Measurements from ENCODE around the gene LRRC14B. TPM values are rescaled to one million over a fixed set of nuclear protein-coding genes. Genes with fewer than 3 reads are reported as not detected.

Gene LRRC14B
- total RNA-seq, 4 donors from 2014 or later = not detected

DNA sequence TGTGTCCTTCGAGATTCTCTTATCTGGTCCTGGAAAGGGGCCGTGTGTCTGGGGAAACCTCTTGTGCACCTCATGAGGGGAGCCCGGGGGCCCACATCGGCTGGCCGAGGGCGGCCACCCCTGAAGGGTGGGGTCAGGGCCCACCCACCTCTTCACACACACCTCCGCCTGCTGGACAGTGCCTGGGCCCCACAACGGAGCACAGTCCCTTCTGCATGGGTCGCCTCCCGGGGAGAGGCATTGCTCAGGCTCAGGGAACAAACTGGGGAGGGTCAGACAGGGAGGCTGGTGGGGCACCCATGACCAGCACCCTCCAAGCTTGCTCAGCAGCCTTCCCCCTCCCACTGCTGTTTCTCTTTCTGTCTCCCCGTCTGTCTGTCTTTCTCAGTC, 1.3 kb upstream of the LRRC14B start:
- TF ChIP-seq, protein P1, sequence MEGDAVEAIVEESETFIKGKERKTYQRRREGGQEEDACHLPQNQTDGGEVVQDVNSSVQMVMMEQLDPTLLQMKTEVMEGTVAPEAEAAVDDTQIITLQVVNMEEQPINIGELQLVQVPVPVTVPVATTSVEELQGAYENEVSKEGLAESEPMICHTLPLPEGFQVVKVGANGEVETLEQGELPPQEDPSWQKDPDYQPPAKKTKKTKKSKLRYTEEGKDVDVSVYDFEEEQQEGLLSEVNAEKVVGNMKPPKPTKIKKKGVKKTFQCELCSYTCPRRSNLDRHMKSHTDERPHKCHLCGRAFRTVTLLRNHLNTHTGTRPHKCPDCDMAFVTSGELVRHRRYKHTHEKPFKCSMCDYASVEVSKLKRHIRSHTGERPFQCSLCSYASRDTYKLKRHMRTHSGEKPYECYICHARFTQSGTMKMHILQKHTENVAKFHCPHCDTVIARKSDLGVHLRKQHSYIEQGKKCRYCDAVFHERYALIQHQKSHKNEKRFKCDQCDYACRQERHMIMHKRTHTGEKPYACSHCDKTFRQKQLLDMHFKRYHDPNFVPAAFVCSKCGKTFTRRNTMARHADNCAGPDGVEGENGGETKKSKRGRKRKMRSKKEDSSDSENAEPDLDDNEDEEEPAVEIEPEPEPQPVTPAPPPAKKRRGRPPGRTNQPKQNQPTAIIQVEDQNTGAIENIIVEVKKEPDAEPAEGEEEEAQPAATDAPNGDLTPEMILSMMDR (IDR thresholded peaks at IDR 0.05) = no peak
- no peak for TF ChIP-seq POLR2A (IDR thresholded peaks at IDR 0.05)
- Histone ChIP-seq H3K36me3 (no peaks in the 10 kb centered on the region), H3K4me3 (replicated peaks in 1 of 3) (no peak overlapping the region), H3K27me3 (no peaks in the 10 kb centered on the region), H3K4me1 (peaks cover 14 to 25% of the 10 kb centered on the region in 2 donors), H3K9me3 (no peaks in the 10 kb centered on the region), H3K27ac (no peak overlapping the region)
- no peak for DNase-seq
- intact Hi-C loops (cut with DNase I) = no loop called here
- 63 to 74% methylated on average over 9 to 10 of the region's 11 CpGs for WGBS, 2 donors

DNA sequence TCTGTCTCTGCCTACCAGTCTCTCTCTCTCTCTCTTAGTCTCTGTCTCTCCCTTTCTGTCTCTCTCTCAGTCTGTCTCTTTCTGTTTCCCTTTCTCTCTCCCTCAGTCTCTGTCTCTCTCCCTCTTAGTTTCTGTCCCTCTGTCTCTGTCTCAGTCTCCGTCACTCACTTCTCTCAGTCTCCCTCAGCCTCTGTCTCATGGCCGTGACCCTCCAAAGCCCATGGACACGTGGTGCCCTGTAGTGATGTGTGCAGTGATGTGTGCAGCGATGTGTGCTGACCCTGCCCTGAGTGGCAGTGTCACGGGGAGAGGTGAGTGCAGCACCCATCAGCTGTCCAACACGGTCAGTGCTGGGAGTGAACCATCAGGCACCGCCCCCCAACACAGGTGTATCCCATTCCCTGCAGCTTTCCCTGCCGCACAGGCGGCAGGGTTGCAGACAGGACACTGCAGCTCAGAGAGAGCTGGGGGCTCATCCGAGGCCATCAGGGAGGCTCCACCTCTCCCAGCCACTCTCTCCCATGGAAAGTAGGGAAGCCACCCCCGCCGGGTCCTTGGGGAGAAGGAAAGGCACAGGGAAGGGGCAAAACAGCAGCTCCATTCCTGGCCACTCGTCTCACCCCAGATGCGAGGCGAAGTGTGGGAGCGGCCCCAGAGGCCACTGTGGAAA, 794 bp upstream of the LRRC14B start:
- no peak for TF ChIP-seq POLR2A (IDR thresholded peaks at IDR 0.05)
- TF ChIP-seq, protein P1 (IDR thresholded peaks at IDR 0.05) = no peak
- no peaks in the 10 kb centered on the region for H3K27me3 ChIP-seq
- WGBS, 2 donors = 37 to 47% methylated on average over 13 to 15 of the region's 16 CpGs
- peaks cover 14 to 25% of the 10 kb centered on the region in 2 donors for H3K4me1 ChIP-seq
- H3K27ac ChIP-seq = no peak overlapping the region
- H3K36me3 ChIP-seq = no peaks in the 10 kb centered on the region
- intact Hi-C loops (cut with DNase I) = no loop called here
- H3K4me3 ChIP-seq (replicated peaks in 1 of 3) = no peak overlapping the region
- H3K9me3 ChIP-seq = no peaks in the 10 kb centered on the region
- peak; percentile 40 to 55 for DNase-seq

DNA sequence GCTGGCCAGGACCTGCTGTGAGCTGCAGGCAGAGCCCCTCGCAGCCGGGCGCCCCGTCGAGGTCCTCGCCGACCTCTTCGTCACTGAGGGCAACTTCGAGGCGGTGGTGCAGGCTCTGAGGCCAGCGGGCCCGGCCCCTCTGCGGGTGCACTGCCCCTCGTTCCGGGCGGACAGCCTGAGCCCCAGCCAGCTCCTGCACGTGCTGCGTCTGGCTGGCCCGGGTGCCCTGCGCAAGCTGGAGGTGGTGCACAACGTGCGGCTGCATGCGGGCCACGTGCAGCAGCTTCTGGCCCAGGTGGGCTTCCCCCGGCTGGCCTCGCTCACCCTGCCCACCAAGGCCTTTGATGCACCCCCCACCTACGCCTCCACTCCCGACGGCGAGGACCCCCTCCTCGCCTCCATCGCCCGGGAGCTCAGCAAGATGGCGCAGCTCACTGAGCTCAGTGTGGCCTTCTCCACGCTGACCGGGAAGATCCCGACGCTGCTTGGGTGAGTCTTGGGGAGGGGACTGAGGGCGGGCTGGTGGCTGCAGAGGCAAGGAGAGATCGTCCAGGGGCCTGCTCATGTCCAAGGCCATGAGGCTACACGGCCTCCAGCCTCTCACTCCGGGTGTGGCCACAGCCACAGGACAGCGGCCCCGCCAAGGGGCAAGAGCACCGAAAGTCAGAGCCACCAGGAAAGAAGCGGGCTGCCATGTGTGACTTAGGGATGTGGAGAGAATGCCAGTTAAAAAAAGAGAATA, 825 bp downstream of the LRRC14B start:
- 87 to 93% methylated on average over 11 to 32 of the region's 46 CpGs for WGBS, 2 donors
- TF ChIP-seq, protein P1 (IDR thresholded peaks at IDR 0.05) = no peak
- no peak for TF ChIP-seq POLR2A (IDR thresholded peaks at IDR 0.05)
- H3K27me3 ChIP-seq = no peaks in the 10 kb centered on the region
- no peak for DNase-seq
- H3K4me1 ChIP-seq = peaks cover 14 to 25% of the 10 kb centered on the region in 2 donors
- H3K9me3 ChIP-seq = no peaks in the 10 kb centered on the region
- no peaks in the 10 kb centered on the region for H3K36me3 ChIP-seq
- H3K4me3 ChIP-seq (replicated peaks in 1 of 3) = no peak overlapping the region
- intact Hi-C loops (cut with DNase I) = no loop called here
- H3K27ac ChIP-seq = no peak overlapping the region

DNA sequence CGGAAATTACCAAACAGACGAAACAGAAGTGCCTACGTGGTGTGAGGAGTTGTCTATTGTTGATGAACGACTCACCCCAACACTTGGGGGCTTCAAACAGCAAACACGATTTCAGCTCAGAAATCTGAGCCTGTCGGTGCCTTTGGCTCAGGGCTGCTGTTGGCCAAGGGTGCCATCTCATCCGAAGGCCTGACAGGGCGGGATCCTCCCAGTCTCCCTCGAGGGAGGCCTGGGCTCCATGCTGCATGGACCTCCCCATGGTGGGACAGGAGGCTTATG, 1.3 kb downstream of the LRRC14B start:
- Histone ChIP-seq H3K4me3 (replicated peaks in 1 of 3) (no peak overlapping the region), H3K9me3 (no peaks in the 10 kb centered on the region), H3K27me3 (no peaks in the 10 kb centered on the region), H3K27ac (no peak overlapping the region), H3K4me1 (peaks cover 14 to 25% of the 10 kb centered on the region in 2 donors), H3K36me3 (no peaks in the 10 kb centered on the region)
- intact Hi-C loops (cut with DNase I) = no loop called here
- no peak for DNase-seq
- WGBS, 2 donors = 81 to 85% methylated on average over 9 of the region's 9 CpGs
- no peak for TF ChIP-seq POLR2A (IDR thresholded peaks at IDR 0.05)
- TF ChIP-seq, protein P1 (IDR thresholded peaks at IDR 0.05) = no peak

Measured in thyroid gland (tissue), 4 donors.